Fibroblast of skin of left biceps (primary cell): ENCODE results near the gene PSORS1C2.
A peak's percentile ranks its signal among the peaks of the same experiment; 100 is the strongest.
"Not testable (repeated sequence)": the region's sequence is repeated elsewhere in the genome, so short reads cannot be mapped to it uniquely, and the experiment has no call there.

Experiments used
- DNase-seq, 2 experiments: peaks; one replicate each; pipeline ENCODE4 v3.0.0-alpha.2; 2013; ENCODE audit warnings: low read depth in 2 of 2

Gene PSORS1C2

DNA sequence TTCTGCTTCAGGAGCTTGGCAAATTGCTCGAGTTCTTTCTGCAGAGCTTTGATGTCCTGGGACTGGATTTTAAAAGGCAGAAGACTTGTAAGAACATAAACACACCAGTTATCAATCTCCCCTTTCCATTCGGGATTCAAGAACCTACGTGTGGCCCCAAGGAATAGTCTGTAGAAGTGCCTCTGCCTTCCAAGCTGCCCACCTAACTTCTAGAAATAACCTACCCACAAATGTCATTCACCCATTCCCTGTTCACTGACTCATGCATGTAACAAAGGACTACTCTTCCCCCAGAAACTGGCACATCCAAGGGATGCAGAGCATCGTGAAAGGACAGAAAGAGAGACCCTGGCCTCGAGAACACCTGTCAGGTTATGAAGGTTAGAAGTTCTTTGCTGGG, 27.1 kb upstream of the PSORS1C2 start:
- DNase-seq: no peak

DNA sequence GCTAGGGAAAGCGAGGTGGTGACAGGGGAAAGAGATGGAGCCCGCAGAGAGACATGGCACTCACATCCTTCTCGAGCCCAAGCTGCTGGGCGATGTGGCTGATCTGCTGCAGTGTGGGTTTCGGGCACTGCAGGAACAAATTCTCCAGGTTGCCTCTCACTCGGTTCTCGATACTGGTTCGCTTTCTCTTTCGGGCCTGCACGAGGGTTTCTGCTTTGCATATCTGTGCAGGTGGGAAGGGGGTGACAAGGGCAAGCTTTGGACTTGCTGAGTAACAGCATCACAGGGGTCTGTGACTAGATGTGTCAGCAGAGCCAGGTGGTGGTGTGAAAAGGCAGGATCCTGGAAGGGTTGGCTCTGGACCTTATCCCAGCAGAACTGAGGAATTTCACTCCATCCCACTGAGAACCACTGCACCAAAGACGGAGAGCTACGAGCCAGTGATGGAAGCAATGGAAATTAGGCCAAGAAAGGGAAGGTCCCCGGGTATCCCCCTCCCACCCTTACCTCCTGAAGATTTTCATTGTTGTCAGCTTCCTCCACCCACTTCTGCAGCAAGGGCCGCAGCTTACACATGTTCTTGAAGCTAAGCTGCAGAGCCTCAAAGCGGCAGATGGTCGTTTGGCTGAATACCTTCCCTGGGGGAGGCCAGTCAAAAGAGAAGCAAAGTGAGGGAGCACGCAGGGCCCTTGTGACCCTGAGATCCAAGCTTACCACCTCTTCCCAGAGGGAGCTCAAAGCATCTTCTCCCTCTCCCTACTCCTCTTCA, 26.4 kb upstream of the PSORS1C2 start:
- not testable (repeated sequence) for DNase-seq

DNA sequence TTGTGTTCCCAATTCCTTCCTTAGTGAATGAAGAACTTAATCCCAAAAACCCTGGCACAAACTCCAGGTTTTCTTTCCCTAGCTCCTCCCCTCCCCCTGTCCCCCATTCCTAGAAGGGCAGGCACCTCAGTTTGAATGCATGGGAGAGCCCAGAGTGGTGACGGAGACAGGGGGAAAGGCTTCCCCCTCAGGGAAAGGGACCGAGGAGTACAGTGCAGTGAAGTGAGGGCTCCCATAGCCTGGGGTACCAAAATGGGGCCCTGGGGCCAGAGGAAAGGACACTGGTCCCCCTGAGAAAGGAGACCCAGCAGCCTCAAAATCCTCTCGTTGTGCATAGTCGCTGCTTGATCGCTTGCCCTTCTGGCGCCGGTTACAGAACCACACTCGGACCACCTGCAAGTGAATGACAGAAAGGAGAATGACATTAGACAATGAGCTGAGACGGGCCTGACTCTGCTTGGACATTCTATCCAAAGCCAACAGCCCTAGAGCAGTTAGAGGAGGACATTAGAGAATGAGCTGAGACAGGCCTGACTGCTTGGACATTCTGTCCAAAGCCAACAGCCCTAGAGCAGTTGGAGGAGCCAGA, 25.7 kb upstream of the PSORS1C2 start:
- DNase-seq: not testable (repeated sequence)

DNA sequence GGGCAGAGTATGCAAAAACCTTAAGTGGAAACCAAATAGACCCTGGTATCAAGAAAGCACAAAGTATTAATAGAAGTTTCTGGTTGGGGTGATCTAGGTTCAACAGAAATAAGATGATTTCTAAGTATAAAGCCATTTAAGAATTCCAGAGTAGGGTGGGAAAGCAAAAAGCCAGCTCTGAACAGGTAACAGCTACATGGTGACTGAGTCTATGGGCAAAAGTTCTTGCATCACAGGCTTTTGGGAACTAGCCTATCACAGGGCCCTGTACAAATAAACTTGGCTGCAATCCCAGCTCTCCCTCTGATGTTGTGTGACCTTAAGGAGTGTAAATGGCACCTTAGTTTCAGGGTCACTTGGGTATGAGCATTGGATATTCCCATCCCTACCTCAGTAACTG, 25.1 kb upstream of the PSORS1C2 start:
- no peak for DNase-seq

- no peak for DNase-seq
Measured at GRCh38 chr6:31162463-31163165, 23.7 kb upstream of the PSORS1C2 start.

DNA sequence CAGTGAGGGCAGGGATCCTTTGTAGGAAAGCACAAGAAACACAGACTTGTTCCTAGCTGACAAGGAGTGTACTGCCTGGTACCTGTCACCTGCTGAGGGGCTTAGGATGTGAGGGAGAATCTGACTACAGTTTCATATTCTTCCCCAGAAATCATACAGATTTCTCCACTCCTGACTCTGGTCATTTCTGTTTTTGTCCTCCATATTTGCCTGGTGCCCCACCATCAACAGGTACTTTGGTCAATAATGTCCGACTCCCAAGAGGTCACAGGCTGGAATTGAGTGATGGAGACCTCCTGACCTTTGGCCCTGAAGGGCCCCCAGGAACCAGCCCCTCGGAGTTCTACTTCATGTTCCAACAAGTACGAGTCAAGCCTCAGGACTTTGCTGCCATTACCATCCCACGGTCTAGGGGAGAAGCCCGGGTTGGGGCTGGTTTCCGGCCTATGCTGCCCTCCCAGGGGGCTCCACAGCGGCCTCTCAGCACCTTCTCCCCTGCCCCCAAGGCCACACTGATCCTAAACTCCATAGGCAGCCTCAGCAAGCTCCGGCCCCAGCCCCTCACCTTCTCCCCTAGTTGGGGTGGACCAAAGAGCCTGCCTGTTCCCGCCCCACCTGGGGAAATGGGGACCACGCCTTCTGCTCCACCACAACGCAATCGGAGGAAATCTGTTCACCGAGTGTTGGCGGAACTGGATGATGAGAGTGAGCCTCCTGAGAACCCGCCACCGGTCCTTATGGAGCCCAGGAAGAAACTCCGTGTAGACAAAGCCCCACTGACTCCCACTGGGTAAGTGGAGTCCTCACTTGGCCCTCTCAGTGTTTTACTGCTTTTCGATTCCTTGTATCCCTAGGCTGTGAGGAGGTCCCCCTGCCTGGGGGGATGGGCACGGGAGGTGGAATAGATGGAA, 22.6 kb upstream of the PSORS1C2 start:
- DNase-seq: no peak

- DNase-seq: no peak
Measured at GRCh38 chr6:31158863-31159855, 20.3 kb upstream of the PSORS1C2 start.

DNA sequence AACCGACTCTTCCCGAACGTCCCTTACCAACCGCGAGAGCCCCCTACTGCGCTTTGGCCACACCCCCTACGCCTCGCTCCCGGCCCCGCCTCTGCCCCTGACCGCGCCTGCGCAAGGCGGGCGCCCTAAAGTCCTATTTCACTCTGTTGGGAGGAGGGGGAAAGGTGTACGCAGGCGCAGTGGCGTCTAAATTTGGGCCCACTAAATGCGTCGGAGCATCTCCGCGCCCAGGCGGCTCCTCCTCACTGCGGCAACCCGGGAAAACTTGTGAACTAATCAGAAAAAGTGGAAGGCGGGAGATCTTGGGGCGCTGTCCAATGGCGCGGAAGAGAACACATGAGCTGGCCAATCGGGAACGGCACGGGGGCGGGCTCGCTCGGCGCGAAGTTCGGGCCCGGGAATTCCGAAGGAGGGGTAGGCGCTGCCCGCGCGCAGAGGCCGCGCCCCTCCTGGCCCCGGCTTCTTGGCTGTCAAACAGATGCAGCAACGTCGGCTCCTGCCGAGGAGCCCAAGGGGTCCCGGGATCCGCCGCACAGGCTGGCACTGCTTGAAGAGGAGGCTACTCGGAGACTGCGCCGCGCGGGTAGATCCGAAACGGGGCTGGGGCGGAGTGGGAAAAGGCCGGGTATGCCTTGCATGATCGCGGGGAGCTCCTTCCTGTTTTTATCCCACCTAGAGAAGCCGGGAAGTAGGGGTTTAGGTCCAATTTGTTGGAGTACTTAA, 19.4 kb upstream of the PSORS1C2 start, which contains the start of gene TCF19:
TCF19 (plus strand) TSS at position 450 of the 723 bp plus-strand sequence. CDS start 881 bp downstream, outside the sequence.
- DNase-seq: peak; percentile 98 to 99

- DNase-seq: no peak
Measured at GRCh38 chr6:31157513-31158139, 18.8 kb upstream of the PSORS1C2 start, which contains the start of gene CCHCR1. CCHCR1 (minus strand) TSS chr6:31157802; CDS start chr6:31157600, 202 bp downstream.

DNA sequence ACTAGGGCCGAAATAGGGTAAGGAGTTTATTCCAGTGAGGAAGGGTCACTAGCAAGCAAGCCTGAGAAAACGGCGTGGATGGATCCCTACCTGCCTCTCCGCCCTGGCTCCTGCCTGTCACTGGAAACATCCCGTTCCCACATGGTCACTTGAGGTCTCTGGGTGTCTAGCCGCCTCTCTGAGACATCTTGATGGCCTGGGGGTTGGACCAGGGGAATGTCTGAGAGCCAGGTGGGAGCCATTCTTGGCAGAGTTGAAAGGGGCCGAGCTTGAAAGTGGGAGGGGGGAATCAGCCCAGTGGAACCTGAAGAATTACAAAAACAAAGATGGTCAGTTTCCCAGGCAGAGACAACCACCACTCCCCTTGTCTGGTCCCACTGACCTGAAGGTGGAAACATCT, 17.8 kb upstream of the PSORS1C2 start:
- DNase-seq: no peak

DNA sequence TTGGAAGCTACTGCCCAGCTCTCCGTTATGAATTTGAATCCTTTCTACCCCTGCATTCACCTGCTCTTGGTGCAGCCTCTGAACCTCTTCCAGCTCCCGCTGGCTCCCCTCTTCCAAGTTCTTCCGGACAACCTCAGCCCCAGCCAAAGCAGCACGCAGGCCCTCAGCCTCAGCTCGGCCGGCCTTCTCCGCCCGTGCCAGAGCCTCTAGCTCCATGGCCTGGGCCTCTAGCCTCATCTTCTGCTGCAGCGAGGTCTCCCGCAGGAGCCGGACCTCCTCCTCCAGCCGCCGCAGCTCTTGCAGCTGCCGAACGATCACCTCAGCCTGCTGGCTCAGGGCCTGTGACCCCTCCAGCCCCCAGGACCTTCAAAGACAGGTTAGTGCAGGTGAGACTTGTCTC, 15.6 kb upstream of the PSORS1C2 start:
- DNase-seq: no peak

DNA sequence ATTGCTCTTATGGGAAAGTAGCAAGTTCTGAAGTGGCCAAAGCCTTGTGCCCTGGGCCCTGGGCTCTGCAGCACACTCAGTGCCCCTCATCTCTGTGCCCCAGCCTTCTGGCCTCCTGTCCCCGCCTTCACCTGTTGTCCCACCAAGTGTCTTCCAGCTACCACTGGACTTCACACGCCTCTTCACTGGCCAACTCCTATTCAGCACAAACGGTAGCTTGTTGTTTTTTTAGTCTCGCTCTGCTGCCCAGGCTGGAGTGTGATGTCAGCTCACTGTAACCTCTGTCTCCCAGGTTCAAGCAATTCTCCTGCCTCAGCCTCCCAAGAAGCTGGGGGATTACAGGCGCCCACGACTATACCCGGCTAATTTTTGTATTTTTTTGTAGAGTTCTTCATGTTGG, 13.9 kb upstream of the PSORS1C2 start:
- no peak for DNase-seq

GRCh38 chr6:31149827-31150447, 11.1 kb upstream of the PSORS1C2 start:
- no peak for DNase-seq

DNA sequence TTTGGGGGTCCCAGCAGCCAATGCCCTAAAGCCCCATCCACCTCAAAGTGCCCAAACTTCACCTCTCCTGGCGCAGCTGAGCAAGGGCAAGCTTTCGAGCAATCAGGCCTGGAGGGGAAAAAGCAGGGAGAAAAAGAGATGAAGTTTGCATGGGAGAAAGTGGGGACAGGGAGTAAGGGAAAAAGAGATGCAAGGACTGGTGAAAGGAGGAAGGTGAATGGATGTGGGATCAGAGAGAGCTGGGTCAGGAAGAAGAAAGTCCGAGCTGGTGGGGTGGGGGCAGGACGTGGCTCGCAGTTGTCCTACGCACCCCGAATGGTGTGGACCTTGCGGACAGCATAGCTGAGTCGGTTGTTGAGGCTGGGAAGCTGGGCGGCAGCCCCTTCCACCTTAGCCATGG, 6.5 kb upstream of the PSORS1C2 start:
- no peak for DNase-seq

GRCh38 chr6:31144970-31145340, 6.1 kb upstream of the PSORS1C2 start:
- no peak for DNase-seq

DNA sequence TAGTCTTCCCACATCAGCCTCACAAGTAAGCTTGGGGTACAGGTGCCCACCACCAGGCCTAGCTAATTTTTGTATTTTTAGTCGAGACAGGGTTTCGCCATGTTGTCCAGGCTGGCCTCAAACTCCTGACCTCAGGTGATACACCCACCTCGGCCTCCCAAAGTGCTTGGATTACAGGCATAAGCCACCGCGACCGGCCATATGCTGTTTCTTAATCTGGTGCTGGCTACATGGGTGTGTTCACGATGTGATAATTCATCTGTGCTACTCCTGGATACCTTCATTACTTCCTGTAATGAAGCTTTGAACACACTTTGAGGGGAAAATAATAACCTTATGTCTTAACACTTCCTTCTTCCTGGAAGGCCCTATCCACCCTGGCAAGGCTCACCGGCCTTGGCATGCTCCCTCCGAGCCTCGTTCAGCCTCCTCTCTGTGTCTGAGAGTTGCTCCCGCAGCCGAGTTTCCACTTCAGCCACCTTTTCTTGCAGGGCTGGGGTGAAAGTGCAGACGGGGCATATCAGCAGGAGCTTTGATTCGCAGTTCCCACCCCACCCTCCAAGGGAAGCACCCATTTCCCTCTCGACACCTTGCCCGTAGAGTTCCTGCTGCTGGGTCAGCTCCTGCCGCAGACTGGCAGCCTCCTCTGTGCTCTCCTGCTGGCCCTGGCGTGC, 5.6 kb upstream of the PSORS1C2 start:
- no peak for DNase-seq

GRCh38 chr6:31143148-31143547, 4.3 kb upstream of the PSORS1C2 start:
- DNase-seq: no peak

GRCh38 chr6:31142361-31142761, 3.5 kb upstream of the PSORS1C2 start:
- DNase-seq: no peak
